Measurements from ENCODE around the gene MAMDC2.

Gene MAMDC2

DNA sequence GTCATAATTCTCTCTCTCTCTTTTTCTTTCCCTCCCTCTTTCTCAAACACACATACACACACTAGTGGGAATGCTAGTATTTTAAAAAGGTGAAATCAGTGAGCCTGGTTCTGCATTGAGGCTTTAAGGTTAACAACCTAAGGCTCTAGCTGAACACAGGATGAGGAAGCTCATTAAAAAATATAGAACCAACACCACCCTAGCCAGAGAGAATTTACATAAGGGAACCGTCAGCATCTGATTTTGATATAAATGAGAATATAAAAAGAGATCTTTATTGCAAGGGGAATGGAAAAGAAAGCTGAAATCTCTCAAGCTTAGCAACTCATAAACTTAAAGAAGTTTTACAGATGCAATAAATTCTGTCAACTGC, 100.5 kb downstream of the MAMDC2 start:
- H2AFZ ChIP-seq (ENCODE audit: low read depth, low read length, severe bottlenecking) = no peak overlapping the region

GRCh38 chr9:70145981-70146380, 102.3 kb downstream of the MAMDC2 start:
- no peak overlapping the region for H3K4me2 ChIP-seq (ENCODE audit: low read depth, low read length, poor library complexity, severe bottlenecking)
- TF ChIP-seq EZH2phosphoT487 (conservative IDR thresholded peaks at IDR 0.05; ENCODE audit: low read length) = no peak
- TF ChIP-seq, protein P1, sequence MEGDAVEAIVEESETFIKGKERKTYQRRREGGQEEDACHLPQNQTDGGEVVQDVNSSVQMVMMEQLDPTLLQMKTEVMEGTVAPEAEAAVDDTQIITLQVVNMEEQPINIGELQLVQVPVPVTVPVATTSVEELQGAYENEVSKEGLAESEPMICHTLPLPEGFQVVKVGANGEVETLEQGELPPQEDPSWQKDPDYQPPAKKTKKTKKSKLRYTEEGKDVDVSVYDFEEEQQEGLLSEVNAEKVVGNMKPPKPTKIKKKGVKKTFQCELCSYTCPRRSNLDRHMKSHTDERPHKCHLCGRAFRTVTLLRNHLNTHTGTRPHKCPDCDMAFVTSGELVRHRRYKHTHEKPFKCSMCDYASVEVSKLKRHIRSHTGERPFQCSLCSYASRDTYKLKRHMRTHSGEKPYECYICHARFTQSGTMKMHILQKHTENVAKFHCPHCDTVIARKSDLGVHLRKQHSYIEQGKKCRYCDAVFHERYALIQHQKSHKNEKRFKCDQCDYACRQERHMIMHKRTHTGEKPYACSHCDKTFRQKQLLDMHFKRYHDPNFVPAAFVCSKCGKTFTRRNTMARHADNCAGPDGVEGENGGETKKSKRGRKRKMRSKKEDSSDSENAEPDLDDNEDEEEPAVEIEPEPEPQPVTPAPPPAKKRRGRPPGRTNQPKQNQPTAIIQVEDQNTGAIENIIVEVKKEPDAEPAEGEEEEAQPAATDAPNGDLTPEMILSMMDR (IDR thresholded peaks at IDR 0.05; ENCODE audit: insufficient read depth, low read length, poor library complexity, severe bottlenecking) = no peak
- no peak overlapping the region for H2AFZ ChIP-seq (ENCODE audit: low read depth, low read length, severe bottlenecking)
- no peaks in the 10 kb centered on the region for H3K27me3 ChIP-seq (ENCODE audit: low read length)
- no peak overlapping the region for H3K9ac ChIP-seq (ENCODE audit: low read length)
- no peaks in the 10 kb centered on the region for H3F3A ChIP-seq (ENCODE audit: insufficient read depth)
- H3K27ac ChIP-seq (ENCODE audit: low read depth, low read length) = no peak overlapping the region
- H4K20me1 ChIP-seq (ENCODE audit: low read depth, low read length) = no peaks in the 10 kb centered on the region
- no peaks in the 10 kb centered on the region for H3K9me3 ChIP-seq (ENCODE audit: insufficient read depth, low read length)
- no peaks in the 10 kb centered on the region for H3K79me2 ChIP-seq (ENCODE audit: insufficient read depth, low read length)
- H3K36me3 ChIP-seq (ENCODE audit: low read length) = no peaks in the 10 kb centered on the region
- no peaks in the 10 kb centered on the region for H3K9me2 ChIP-seq (replicated peaks; ENCODE audit: insufficient read depth, low read length)
- no peak overlapping the region for H3K4me3 ChIP-seq (ENCODE audit: insufficient read depth, low read length, poor library complexity, severe bottlenecking)

More for the DNA sequence above, 100.5 kb downstream of the MAMDC2 start:
- H3K4me3 ChIP-seq (ENCODE audit: insufficient read depth, low read length, poor library complexity, severe bottlenecking) = no peak overlapping the region
- TF ChIP-seq EZH2phosphoT487 (conservative IDR thresholded peaks at IDR 0.05; ENCODE audit: low read length) = no peak
- TF ChIP-seq, protein P1 (IDR thresholded peaks at IDR 0.05; ENCODE audit: insufficient read depth, low read length, poor library complexity, severe bottlenecking) = no peak
- no peaks in the 10 kb centered on the region for H3K27me3 ChIP-seq (ENCODE audit: low read length)
- no peak overlapping the region for H3K9ac ChIP-seq (ENCODE audit: low read length)
- no peaks in the 10 kb centered on the region for H4K20me1 ChIP-seq (ENCODE audit: low read depth, low read length)
- no peak overlapping the region for H3K4me2 ChIP-seq (ENCODE audit: low read depth, low read length, poor library complexity, severe bottlenecking)
- no peaks in the 10 kb centered on the region for H3K9me2 ChIP-seq (replicated peaks; ENCODE audit: insufficient read depth, low read length)
- no peaks in the 10 kb centered on the region for H3K36me3 ChIP-seq (ENCODE audit: low read length)
- no peaks in the 10 kb centered on the region for H3K9me3 ChIP-seq (ENCODE audit: insufficient read depth, low read length)
- no peak overlapping the region for H3K27ac ChIP-seq (ENCODE audit: low read depth, low read length)
- H3F3A ChIP-seq (ENCODE audit: insufficient read depth) = no peaks in the 10 kb centered on the region
- H3K79me2 ChIP-seq (ENCODE audit: insufficient read depth, low read length) = no peaks in the 10 kb centered on the region

GRCh38 chr9:70147196-70147595, 103.5 kb downstream of the MAMDC2 start:
- Histone ChIP-seq H3K4me2 (ENCODE audit: low read depth, low read length, poor library complexity, severe bottlenecking) (no peak overlapping the region), H2AFZ (ENCODE audit: low read depth, low read length, severe bottlenecking) (no peak overlapping the region), H3K9me3 (ENCODE audit: insufficient read depth, low read length) (no peaks in the 10 kb centered on the region), H3K9ac (ENCODE audit: low read length) (no peak overlapping the region), H3K79me2 (ENCODE audit: insufficient read depth, low read length) (no peaks in the 10 kb centered on the region), H3F3A (ENCODE audit: insufficient read depth) (no peaks in the 10 kb centered on the region), H3K27me3 (ENCODE audit: low read length) (no peaks in the 10 kb centered on the region), H3K4me3 (ENCODE audit: insufficient read depth, low read length, poor library complexity, severe bottlenecking) (no peak overlapping the region), H4K20me1 (ENCODE audit: low read depth, low read length) (no peaks in the 10 kb centered on the region), H3K9me2 (replicated peaks; ENCODE audit: insufficient read depth, low read length) (no peaks in the 10 kb centered on the region), H3K36me3 (ENCODE audit: low read length) (no peaks in the 10 kb centered on the region), H3K27ac (ENCODE audit: low read depth, low read length) (no peak overlapping the region)
- TF ChIP-seq, protein P1 (IDR thresholded peaks at IDR 0.05; ENCODE audit: insufficient read depth, low read length, poor library complexity, severe bottlenecking) = no peak
- no peak for TF ChIP-seq EZH2phosphoT487 (conservative IDR thresholded peaks at IDR 0.05; ENCODE audit: low read length)
